Immature natural killer cell (primary cell): ENCODE measurements around the gene CCDC198. TPM values are rescaled to one million over a fixed set of nuclear protein-coding genes. Genes with fewer than 3 reads are reported as not detected.

Experiments
- DNase-seq, 3 donors: peaks; one replicate each; pipeline ENCODE4 v3.0.0; 2022; ENCODE audit warnings: mixed read lengths in 1 of 3
- H3K27ac Mint-ChIP-seq, 6 donors: one replicate each; pipeline ENCODE4 v1.8.0; 2020; ENCODE audit warnings: mixed read lengths in 6 of 6, mild to moderate bottlenecking in 5 of 6, inconsistent platforms in 4 of 6, moderate library complexity in 3 of 6
- H3K27me3 Mint-ChIP-seq, 3 donors: one replicate each; pipeline ENCODE4 v1.8.0; 2020 to 2021; ENCODE audit warnings: low read depth in 3 of 3, mild to moderate bottlenecking in 3 of 3, mixed read lengths in 3 of 3, moderate library complexity in 3 of 3, inconsistent platforms in 1 of 3
- H3K36me3 Mint-ChIP-seq, 3 donors: one replicate each; pipeline ENCODE4 v1.8.0; 2020; ENCODE audit warnings: mixed read lengths in 3 of 3, inconsistent platforms in 2 of 3, mild to moderate bottlenecking in 2 of 3
- H3K4me1 Mint-ChIP-seq, 2 donors: one replicate each; pipeline ENCODE4 v1.8.0; 2020; ENCODE audit warnings: inconsistent platforms in 2 of 2, mild to moderate bottlenecking in 2 of 2, mixed read lengths in 2 of 2, moderate library complexity in 1 of 2
- H3K4me3 Mint-ChIP-seq, 5 donors: one replicate each; pipeline ENCODE4 v1.8.0; 2020; ENCODE audit warnings: mild to moderate bottlenecking in 5 of 5, mixed read lengths in 5 of 5, inconsistent platforms in 3 of 5, moderate library complexity in 3 of 5
- H3K9me3 Mint-ChIP-seq, 6 donors: one replicate each; pipeline ENCODE4 v1.8.0; 2020; ENCODE audit warnings: mild to moderate bottlenecking in 6 of 6, mixed read lengths in 6 of 6, inconsistent platforms in 4 of 6, moderate library complexity in 3 of 6
- polyA plus RNA-seq, 3 donors: library from polyadenylated mRNA; unstranded; fragments of 300-500 nt; fragmentation: Illumina TruSeq; gene quantifications; one replicate each; pipeline ENCODE4 v1.2.3, GENCODE V29; 2021

CCDC198 gene
- polyA plus RNA-seq, 3 donors from 2014 or later = not detected

- Mint-ChIP-seq H3K36me3 (no peaks in the 10 kb centered on the region), H3K9me3 (no peaks in the 10 kb centered on the region), H3K27ac (no peak overlapping the region), H3K27me3 (peaks cover 0 to 3% (median 0%) of the 10 kb centered on the region in 3 donors), H3K4me1 (no peaks in the 10 kb centered on the region), H3K4me3 (no peak overlapping the region)
- DNase-seq = no peak
Measured at GRCh38 chr14:57487771-57488170, 5.9 kb downstream of the CCDC198 start.

DNA sequence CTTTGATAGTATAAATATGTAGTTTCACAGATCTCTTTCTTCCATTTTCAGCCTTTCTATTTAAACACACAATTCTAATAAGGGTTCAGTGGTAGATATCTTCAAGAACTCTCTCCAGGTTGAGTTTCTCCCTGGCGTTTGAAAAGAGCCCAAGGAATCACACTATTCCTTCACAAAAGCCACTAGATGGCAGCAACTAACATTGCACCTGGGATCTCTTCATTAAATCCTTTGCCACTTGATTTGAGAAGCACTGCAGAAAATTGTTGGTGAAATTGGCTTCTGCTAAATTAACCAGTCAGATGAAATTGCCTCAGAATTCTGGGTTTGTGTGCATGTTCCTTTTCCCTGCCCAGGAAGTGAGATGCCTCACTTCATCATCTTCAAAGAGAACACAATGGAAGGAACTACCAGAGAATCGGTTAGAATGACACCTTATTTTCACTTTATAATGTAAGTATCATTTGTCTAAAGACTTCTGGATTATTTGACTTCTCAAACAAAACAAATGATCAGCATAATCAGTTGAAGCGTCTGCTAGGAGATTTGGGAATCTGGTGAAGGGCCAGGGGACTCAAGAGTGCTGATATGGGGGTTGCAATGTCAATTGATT is 6.8 kb downstream of the CCDC198 start:
- Mint-ChIP-seq H3K36me3 (no peaks in the 10 kb centered on the region), H3K9me3 (no peaks in the 10 kb centered on the region), H3K4me1 (no peaks in the 10 kb centered on the region), H3K27me3 (peaks cover 0 to 3% (median 0%) of the 10 kb centered on the region in 3 donors), H3K27ac (no peak overlapping the region), H3K4me3 (no peak overlapping the region)
- DNase-seq = no peak

- H3K9me3 Mint-ChIP-seq = no peaks in the 10 kb centered on the region
- no peak for DNase-seq
- peaks cover 0 to 3% (median 1%) of the 10 kb centered on the region in 3 donors for H3K27me3 Mint-ChIP-seq
- H3K4me1 Mint-ChIP-seq = no peaks in the 10 kb centered on the region
- H3K27ac Mint-ChIP-seq = no peak overlapping the region
- no peaks in the 10 kb centered on the region for H3K36me3 Mint-ChIP-seq
- no peak overlapping the region for H3K4me3 Mint-ChIP-seq
Measured at GRCh38 chr14:57485635-57486034, 8.0 kb downstream of the CCDC198 start.

- Mint-ChIP-seq H3K27me3 (peaks cover 0 to 4% (median 1%) of the 10 kb centered on the region in 3 donors), H3K4me3 (no peak overlapping the region), H3K27ac (no peak overlapping the region), H3K4me1 (no peaks in the 10 kb centered on the region), H3K9me3 (no peaks in the 10 kb centered on the region), H3K36me3 (no peaks in the 10 kb centered on the region)
- DNase-seq = no peak
Measured at GRCh38 chr14:57482120-57482519, 11.5 kb downstream of the CCDC198 start.

DNA sequence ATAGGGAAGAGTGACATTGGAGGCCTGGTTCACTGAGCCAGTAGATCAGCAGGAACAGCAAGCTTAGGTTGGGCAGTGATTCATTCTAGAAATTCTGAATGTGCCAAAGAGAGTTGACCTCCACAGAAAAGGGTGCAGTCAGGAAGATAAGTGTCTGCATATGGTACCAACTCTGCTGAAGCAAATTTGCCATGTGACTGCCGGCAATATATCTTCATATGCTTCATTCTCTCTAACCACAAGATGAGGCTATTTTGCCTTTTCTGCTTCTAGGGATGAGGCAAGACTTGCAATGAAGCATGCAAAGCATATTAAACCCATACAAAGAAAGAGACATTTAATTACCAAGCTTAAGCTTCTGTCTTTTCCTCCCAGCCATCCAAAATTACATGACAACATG is 13.6 kb downstream of the CCDC198 start:
- peaks cover 1 to 4% (median 2%) of the 10 kb centered on the region in 3 donors for H3K27me3 Mint-ChIP-seq
- H3K27ac Mint-ChIP-seq = no peak overlapping the region
- H3K36me3 Mint-ChIP-seq = no peaks in the 10 kb centered on the region
- no peaks in the 10 kb centered on the region for H3K9me3 Mint-ChIP-seq
- no peak overlapping the region for H3K4me3 Mint-ChIP-seq
- DNase-seq = no peak
- H3K4me1 Mint-ChIP-seq = no peaks in the 10 kb centered on the region

DNA sequence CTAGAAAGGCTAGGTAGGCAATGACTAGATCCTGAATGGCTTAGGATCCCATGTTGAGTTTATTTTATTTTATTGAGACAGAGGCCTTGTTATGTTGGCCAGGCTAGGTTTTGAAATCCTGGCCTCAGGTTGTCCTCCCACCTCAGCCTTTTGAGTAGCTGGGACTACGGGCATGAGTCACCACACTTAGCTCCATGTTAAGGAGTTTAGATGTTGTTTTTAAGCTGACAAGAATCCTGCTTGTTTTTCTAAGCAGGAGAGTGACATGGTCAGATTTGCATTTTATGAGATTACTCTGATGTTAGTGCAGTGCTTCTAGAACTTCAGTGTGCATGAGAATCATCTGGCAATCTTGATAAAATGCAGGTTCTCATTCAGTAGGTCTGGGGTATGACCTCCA is 14.5 kb downstream of the CCDC198 start:
- Mint-ChIP-seq H3K27ac (no peak overlapping the region), H3K4me1 (no peaks in the 10 kb centered on the region), H3K27me3 (peaks cover 1 to 4% (median 2%) of the 10 kb centered on the region in 3 donors), H3K36me3 (no peaks in the 10 kb centered on the region), H3K9me3 (no peaks in the 10 kb centered on the region), H3K4me3 (no peak overlapping the region)
- no peak for DNase-seq

- H3K9me3 Mint-ChIP-seq = no peaks in the 10 kb centered on the region
- no peaks in the 10 kb centered on the region for H3K4me1 Mint-ChIP-seq
- H3K27ac Mint-ChIP-seq = no peak overlapping the region
- DNase-seq = no peak
- no peak overlapping the region for H3K4me3 Mint-ChIP-seq
- peaks cover 1 to 4% (median 3%) of the 10 kb centered on the region in 3 donors for H3K27me3 Mint-ChIP-seq
- no peaks in the 10 kb centered on the region for H3K36me3 Mint-ChIP-seq
Measured at GRCh38 chr14:57478050-57478449, 15.6 kb downstream of the CCDC198 start.

- Mint-ChIP-seq H3K9me3 (peaks cover 0 to 3% (median 0%) of the 10 kb centered on the region in 6 donors), H3K27me3 (peaks cover 2 to 5% (median 3%) of the 10 kb centered on the region in 3 donors), H3K27ac (no peak overlapping the region), H3K36me3 (no peaks in the 10 kb centered on the region), H3K4me1 (no peaks in the 10 kb centered on the region), H3K4me3 (no peak overlapping the region)
- DNase-seq = no peak
Measured at GRCh38 chr14:57470909-57471308, 22.7 kb downstream of the CCDC198 start.

DNA sequence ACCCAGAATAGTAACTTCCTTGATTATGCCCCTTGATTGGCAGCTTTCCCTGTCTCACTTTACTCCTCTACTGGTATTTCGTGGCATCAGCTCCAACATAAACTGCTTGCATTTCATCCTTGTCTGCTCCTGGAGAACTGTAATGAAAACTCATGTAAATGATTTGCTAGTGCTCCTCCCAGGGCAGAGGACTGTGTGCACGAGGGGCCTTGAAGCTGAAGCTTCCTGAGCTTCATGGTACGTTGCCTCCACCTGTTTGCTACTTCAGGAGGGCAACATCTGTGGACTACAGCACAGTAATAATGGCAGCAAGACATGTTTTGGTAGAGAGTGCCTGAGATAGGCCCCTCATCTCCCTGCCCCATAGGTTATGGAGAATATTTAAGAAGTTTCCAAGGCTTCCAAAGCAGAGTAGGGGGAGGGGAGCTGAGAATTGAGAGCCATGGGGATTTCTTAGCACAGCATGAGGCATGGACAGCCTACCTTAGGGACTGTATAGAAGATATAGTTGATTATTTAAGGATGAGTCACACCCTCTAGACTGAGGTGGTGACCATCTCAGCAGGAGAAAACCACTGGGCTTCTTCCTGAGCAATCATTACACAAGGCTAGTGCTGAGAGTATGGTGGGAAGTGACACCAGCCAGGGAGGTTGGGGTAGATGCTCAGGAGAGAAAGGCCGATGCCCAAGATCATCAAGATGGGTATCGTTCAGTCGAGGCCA is 29.5 kb downstream of the CCDC198 start:
- H3K27ac Mint-ChIP-seq = no peak overlapping the region
- H3K36me3 Mint-ChIP-seq = no peaks in the 10 kb centered on the region
- peaks cover 0 to 2% (median 0%) of the 10 kb centered on the region in 6 donors for H3K9me3 Mint-ChIP-seq
- peaks cover 0 to 2% (median 2%) of the 10 kb centered on the region in 3 donors for H3K27me3 Mint-ChIP-seq
- no peak for DNase-seq
- no peaks in the 10 kb centered on the region for H3K4me1 Mint-ChIP-seq
- no peak overlapping the region for H3K4me3 Mint-ChIP-seq

GRCh38 chr14:57462551-57462950 is 31.1 kb downstream of the CCDC198 start:
- Mint-ChIP-seq H3K27me3 (peaks cover 0 to 2% (median 2%) of the 10 kb centered on the region in 3 donors), H3K4me1 (no peaks in the 10 kb centered on the region), H3K27ac (no peak overlapping the region), H3K4me3 (no peak overlapping the region), H3K36me3 (no peaks in the 10 kb centered on the region), H3K9me3 (peaks cover 0 to 2% (median 0%) of the 10 kb centered on the region in 6 donors)
- DNase-seq = no peak

DNA sequence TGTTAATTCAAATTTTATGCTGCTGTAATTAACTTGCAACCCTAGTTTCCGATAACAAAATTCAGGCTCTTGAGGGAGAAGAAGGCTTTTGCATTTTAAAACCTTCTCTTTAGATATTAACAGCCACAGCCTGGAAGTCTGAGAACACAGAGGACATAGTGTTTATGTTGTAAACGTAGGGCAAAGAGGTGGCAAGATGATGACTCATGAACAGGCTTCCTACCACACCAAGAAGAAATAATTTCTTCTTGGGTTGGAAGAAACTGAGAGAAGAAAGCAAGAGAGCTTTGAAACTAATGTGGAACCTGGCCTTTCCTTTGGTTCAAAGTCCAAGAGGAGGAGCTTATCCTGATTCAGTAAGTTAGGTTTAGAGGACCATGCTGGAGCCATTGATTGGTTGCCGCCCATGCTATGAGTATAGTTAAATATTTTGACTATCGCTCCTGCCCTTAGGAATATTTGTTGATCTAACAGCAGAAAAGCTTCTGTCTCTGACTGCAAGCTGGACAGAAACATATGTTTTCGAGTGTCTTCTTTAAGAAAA is 31.8 kb downstream of the CCDC198 start:
- Mint-ChIP-seq H3K9me3 (peaks cover 0 to 3% (median 0%) of the 10 kb centered on the region in 6 donors), H3K27me3 (peaks cover 0 to 2% (median 2%) of the 10 kb centered on the region in 3 donors), H3K4me3 (no peak overlapping the region), H3K27ac (no peak overlapping the region), H3K4me1 (no peaks in the 10 kb centered on the region), H3K36me3 (no peaks in the 10 kb centered on the region)
- DNase-seq = no peak

GRCh38 chr14:57435923-57436322 is 57.7 kb downstream of the CCDC198 start:
- Mint-ChIP-seq H3K27ac (no peak overlapping the region), H3K36me3 (peaks cover 0 to 4% (median 4%) of the 10 kb centered on the region in 3 donors), H3K27me3 (peaks cover 2 to 8% (median 2%) of the 10 kb centered on the region in 3 donors), H3K9me3 (peaks cover 0 to 17% (median 0%) of the 10 kb centered on the region in 6 donors), H3K4me1 (no peaks in the 10 kb centered on the region), H3K4me3 (no peak overlapping the region)
- DNase-seq = no peak

DNA sequence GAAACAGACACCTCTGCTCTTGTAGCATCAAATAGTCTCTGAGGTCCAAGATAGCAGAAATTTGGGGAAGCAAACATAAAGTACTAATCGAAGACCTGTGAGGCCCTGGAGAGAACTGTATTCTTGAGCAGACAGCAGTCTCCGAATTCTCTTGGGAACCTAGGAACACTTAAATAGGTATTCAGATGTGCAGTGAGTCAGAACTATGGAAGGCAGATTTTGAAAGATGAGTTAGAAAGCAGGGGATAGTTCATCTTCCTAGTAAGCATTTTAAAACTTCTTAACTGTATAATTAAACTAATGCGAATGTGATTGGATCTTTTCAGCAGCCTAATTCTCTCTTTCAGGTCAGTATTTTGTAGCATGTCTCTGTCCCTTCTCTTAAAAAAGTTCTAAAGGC is 72.7 kb downstream of the CCDC198 start:
- Mint-ChIP-seq H3K27ac (no peak overlapping the region), H3K27me3 (peaks cover 0 to 4% (median 4%) of the 10 kb centered on the region in 3 donors), H3K9me3 (no peaks in the 10 kb centered on the region), H3K4me1 (no peaks in the 10 kb centered on the region), H3K4me3 (no peak overlapping the region), H3K36me3 (no peaks in the 10 kb centered on the region)
- no peak for DNase-seq

DNA sequence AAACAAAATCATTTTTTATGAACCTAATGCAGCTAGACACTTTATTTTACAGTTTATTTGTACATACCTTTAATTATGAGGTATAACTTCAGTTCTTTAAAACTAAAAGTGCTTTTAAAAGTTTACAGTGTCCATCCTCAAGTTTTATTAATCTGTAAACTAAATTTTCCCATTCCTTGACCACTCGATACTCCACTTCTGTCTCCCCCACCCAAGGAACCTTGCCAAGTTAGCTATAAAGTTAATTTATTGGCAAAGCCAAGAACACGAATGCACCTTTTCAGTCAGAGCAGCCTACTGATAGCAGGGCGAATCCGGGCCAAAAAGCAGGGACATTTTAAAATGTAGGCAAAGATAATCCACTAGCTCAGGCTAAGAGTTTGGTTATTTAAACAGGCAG is 73.6 kb downstream of the CCDC198 start:
- H3K9me3 Mint-ChIP-seq = no peaks in the 10 kb centered on the region

More for the DNA sequence above, 73.6 kb downstream of the CCDC198 start:
- Mint-ChIP-seq H3K27ac (no peak overlapping the region), H3K36me3 (no peaks in the 10 kb centered on the region), H3K27me3 (peaks cover 0 to 4% (median 4%) of the 10 kb centered on the region in 3 donors), H3K4me1 (no peaks in the 10 kb centered on the region), H3K4me3 (no peak overlapping the region)
- DNase-seq = no peak
